Naive thymus-derived CD4-positive, alpha-beta T cell (primary cell): Measurements from ENCODE around the gene DROSHA. TPM values are rescaled to one million over a fixed set of nuclear protein-coding genes. Genes with fewer than 3 reads are reported as not detected.
A peak's percentile ranks its signal among the peaks of the same experiment; 100 is the strongest.
"Not testable (repeated sequence)": the region's sequence is repeated elsewhere in the genome, so short reads cannot be mapped to it uniquely, and the experiment has no call there.

Source experiments
- ATAC-seq: fragments of 150-1000 bp; cut with Tn5 transposase; 2 replicates; pipeline ENCODE4 v1.10.0; 2021; ENCODE audit warnings: mild to moderate bottlenecking, moderate library complexity
- CTCF ChIA-PET: fragments of 350-600 bp; sonication (Branson Sonifier 250); formaldehyde crosslinking; loops from one replicate; lab custom pipeline; 2021; ENCODE audit warnings: antibody characterized with exemption; lab: Charles Lee
- POLR2A ChIA-PET: fragments of 350-600 bp; sonication (Branson Sonifier 250); formaldehyde crosslinking; loops from one replicate; lab custom pipeline; 2021; ENCODE audit warnings: antibody characterized with exemption, inconsistent platforms; lab: Charles Lee
- DNase-seq, 9 donors: peaks; one replicate each; pipeline versions ENCODE4 v3.0.0 to v3.0.0-alpha.2; 2020 to 2022; ENCODE audit warnings: mixed read lengths in 1 of 9
- H3K27ac ChIP-seq: one replicate; pipeline ENCODE4 v1.7.0; 2013; ENCODE audit warnings: mild to moderate bottlenecking, low read depth, low read length, moderate library complexity
- H3K27me3 ChIP-seq, 2 donors: one replicate each; pipeline ENCODE4 v1.7.0; 2013; ENCODE audit warnings: low read length in 2 of 2, mild to moderate bottlenecking in 2 of 2, moderate library complexity in 2 of 2; ENCODE audit not compliant: control insufficient read depth in 2 of 2, insufficient read depth in 2 of 2
- H3K36me3 ChIP-seq, 3 experiments: 1 replicate in 2 of 3; 2 replicates in 1 of 3; pipeline ENCODE4 v1.7.0; 2013; ENCODE audit warnings: low read length in 3 of 3, mild to moderate bottlenecking in 3 of 3, moderate library complexity in 1 of 3; ENCODE audit not compliant: insufficient read depth in 3 of 3, control insufficient read depth in 2 of 3
- H3K4me1 ChIP-seq, 2 donors: one replicate each; pipeline ENCODE4 v1.7.0; 2013; ENCODE audit warnings: low read length in 2 of 2, mild to moderate bottlenecking in 2 of 2, moderate library complexity in 1 of 2; ENCODE audit not compliant: control insufficient read depth in 2 of 2, insufficient read depth in 2 of 2
- H3K4me3 ChIP-seq: 2 replicates; pipeline ENCODE4 v1.7.0; 2013; ENCODE audit warnings: mild to moderate bottlenecking, low read length
- H3K9me3 ChIP-seq, 3 experiments: 1 replicate in 2 of 3; 2 replicates in 1 of 3; pipeline ENCODE4 v1.7.0; 2013; ENCODE audit warnings: low read length in 3 of 3; ENCODE audit not compliant: control insufficient read depth in 2 of 3
- H3K27ac Mint-ChIP-seq, 9 donors: one replicate each; pipeline ENCODE4 v1.8.0; 2020 to 2022; ENCODE audit warnings: mixed read lengths in 9 of 9, mild to moderate bottlenecking in 8 of 9, moderate library complexity in 5 of 9, inconsistent platforms in 2 of 9
- H3K27me3 Mint-ChIP-seq, 5 donors: one replicate each; pipeline ENCODE4 v1.8.0; 2021 to 2022; ENCODE audit warnings: mixed read lengths in 5 of 5, mild to moderate bottlenecking in 1 of 5
- H3K36me3 Mint-ChIP-seq, 5 donors: one replicate each; pipeline ENCODE4 v1.8.0; 2020 to 2022; ENCODE audit warnings: mixed read lengths in 5 of 5, mild to moderate bottlenecking in 3 of 5, inconsistent platforms in 1 of 5
- H3K4me1 Mint-ChIP-seq, 7 donors: one replicate each; pipeline ENCODE4 v1.8.0; 2020 to 2022; ENCODE audit warnings: mixed read lengths in 7 of 7, mild to moderate bottlenecking in 3 of 7, inconsistent platforms in 1 of 7
- H3K4me3 Mint-ChIP-seq, 10 donors: one replicate each; pipeline ENCODE4 v1.8.0; 2020 to 2022; ENCODE audit warnings: mild to moderate bottlenecking in 10 of 10, mixed read lengths in 10 of 10, moderate library complexity in 6 of 10, inconsistent platforms in 2 of 10
- H3K9me3 Mint-ChIP-seq, 11 donors: one replicate each; pipeline ENCODE4 v1.8.0; 2020 to 2022; ENCODE audit warnings: mixed read lengths in 11 of 11, mild to moderate bottlenecking in 4 of 11, inconsistent platforms in 1 of 11, moderate library complexity in 1 of 11
- intact Hi-C, 2 donors: fragments of 100-400 bp; cut with micrococcal nuclease; formaldehyde crosslinking; loops; one replicate each; pipeline ENCODE4 v1.15.1; 2023
- polyA plus RNA-seq, 2 donors: library from polyadenylated mRNA; unstranded; fragments of 300-500 nt; fragmentation: Illumina TruSeq; gene quantifications; one replicate each; pipeline ENCODE4 v1.2.3, GENCODE V29; 2021
- total RNA-seq, 6 experiments: library from RNA in 5 of 6; stranded (reverse) in 5 of 6; gene quantifications; 1 replicate in 5 of 6; 2 replicates in 1 of 6; pipeline ENCODE4 v1.2.3 and lab custom pipeline; 2021 to 2026

Gene DROSHA
- total and polyA plus RNA-seq, 7 experiments from 2014 or later = 11.2 to 92.0 (median 61.8) TPM

GRCh38 chr5:31569068-31569467 lies 37.2 kb upstream of the DROSHA start:
- no peak overlapping the region for H3K27ac ChIP-seq
- peaks cover 0 to 16% (median 5%) of the 10 kb centered on the region in 11 donors for H3K9me3 Mint-ChIP-seq
- H3K9me3 ChIP-seq = no peaks in the 10 kb centered on the region
- ChIA-PET POLR2A (no interaction called here), CTCF (interaction anchor here (1.2 kb wide), 1 partner anchor 13 kb away, joined by 3 read pairs; no protein-coding TSS in a partner anchor)
- H3K36me3 ChIP-seq = no peaks in the 10 kb centered on the region
- no peaks in the 10 kb centered on the region for H3K27me3 ChIP-seq
- H3K4me3 ChIP-seq = no peak overlapping the region
- ATAC-seq (no peak), DNase-seq (no peak)
- H3K36me3 Mint-ChIP-seq = peaks cover 0 to 12% (median 4%) of the 10 kb centered on the region in 5 donors
- H3K4me1 ChIP-seq = no peaks in the 10 kb centered on the region
- no peak overlapping the region for H3K27ac Mint-ChIP-seq
- intact Hi-C loops = no loop called here
- H3K27me3 Mint-ChIP-seq = peaks cover 0 to 18% (median 6%) of the 10 kb centered on the region in 5 donors
- no peaks in the 10 kb centered on the region for H3K4me1 Mint-ChIP-seq
- no peak overlapping the region for H3K4me3 Mint-ChIP-seq

DNA sequence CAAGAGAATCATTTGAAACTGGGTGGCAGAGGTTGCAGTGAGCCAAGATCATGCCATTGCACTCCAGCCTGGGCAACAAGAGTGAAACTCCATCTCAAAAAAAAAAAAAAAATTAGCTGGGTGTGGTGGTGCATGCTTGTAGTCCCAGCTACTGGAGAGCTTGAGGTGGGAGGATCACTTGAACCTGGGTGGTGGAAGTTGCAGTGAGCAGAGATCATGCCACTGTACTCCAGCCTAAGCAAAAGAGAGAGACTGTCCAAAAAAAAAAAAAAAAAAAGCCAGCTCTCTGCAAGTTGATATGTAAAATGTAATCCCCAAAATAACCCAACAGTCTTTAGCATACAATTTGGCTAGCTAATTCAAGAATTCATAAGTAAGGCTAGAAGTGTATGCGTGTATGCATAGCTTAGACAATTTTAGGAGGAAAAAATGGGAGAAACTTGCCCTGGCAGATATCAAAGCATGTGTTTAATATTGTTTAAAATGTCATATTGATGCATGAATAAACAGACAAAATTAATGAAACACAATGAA lies 36.5 kb upstream of the DROSHA start:
- ChIA-PET CTCF (interaction anchor here (1.2 kb wide), 1 partner anchor 14 kb away, joined by 3 read pairs; no protein-coding TSS in a partner anchor), POLR2A (no interaction called here)
- no peaks in the 10 kb centered on the region for H3K4me1 ChIP-seq
- no peaks in the 10 kb centered on the region for H3K27me3 ChIP-seq
- no peak for DNase-seq
- Mint-ChIP-seq H3K4me3 (no peak overlapping the region), H3K4me1 (no peaks in the 10 kb centered on the region), H3K36me3 (peaks cover 0 to 12% (median 4%) of the 10 kb centered on the region in 5 donors), H3K27ac (no peak overlapping the region), H3K27me3 (peaks cover 0 to 18% (median 6%) of the 10 kb centered on the region in 5 donors), H3K9me3 (peaks cover 0 to 18% (median 5%) of the 10 kb centered on the region in 11 donors)
- no peak overlapping the region for H3K4me3 ChIP-seq
- no peaks in the 10 kb centered on the region for H3K9me3 ChIP-seq
- H3K27ac ChIP-seq = no peak overlapping the region
- no peaks in the 10 kb centered on the region for H3K36me3 ChIP-seq
- ATAC-seq = no peak
- intact Hi-C loops = no loop called here

DNA sequence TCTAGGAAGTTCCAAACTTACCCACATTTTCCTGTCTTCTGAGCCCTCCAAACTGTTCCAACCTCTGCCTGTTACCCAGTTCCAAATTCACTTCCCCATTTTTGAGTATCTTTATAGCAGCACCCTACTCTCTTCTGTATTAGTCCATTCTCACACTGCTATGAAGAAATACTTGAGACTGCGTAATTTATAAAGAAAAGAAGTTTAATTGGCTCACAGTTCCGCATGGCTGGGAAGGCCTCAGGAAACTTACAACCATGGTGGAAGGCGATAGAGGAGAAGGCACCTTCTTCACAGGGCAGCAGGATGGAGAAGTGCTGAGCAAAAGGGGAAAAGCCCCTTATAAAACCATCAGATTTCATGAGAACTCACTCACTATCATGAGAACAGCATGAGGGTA lies 34.5 kb upstream of the DROSHA start:
- H3K4me1 ChIP-seq, intact Hi-C loops, H3K4me1 Mint-ChIP-seq, H3K4me3 ChIP-seq, DNase-seq, H3K9me3 ChIP-seq, POLR2A ChIA-PET, CTCF ChIA-PET, H3K36me3 ChIP-seq, H3K27ac Mint-ChIP-seq, H3K27me3 ChIP-seq, H3K27ac ChIP-seq, H3K4me3 Mint-ChIP-seq: not testable (repeated sequence)
- H3K27me3 Mint-ChIP-seq = peaks cover 0 to 13% (median 6%) of the 10 kb centered on the region in 5 donors
- peaks cover 0 to 18% (median 5%) of the 10 kb centered on the region in 11 donors for H3K9me3 Mint-ChIP-seq
- H3K36me3 Mint-ChIP-seq = peaks cover 0 to 19% (median 7%) of the 10 kb centered on the region in 5 donors
- peak; percentile 27 for ATAC-seq

GRCh38 chr5:31563216-31563615 lies 31.3 kb upstream of the DROSHA start:
- H3K27me3 Mint-ChIP-seq = peaks cover 0 to 13% (median 4%) of the 10 kb centered on the region in 5 donors
- no peaks in the 10 kb centered on the region for H3K27me3 ChIP-seq
- no peaks in the 10 kb centered on the region for H3K4me1 ChIP-seq
- H3K27ac Mint-ChIP-seq = no peak overlapping the region
- H3K4me3 Mint-ChIP-seq = no peak overlapping the region
- no peaks in the 10 kb centered on the region for H3K9me3 ChIP-seq
- peaks cover 0 to 18% (median 5%) of the 10 kb centered on the region in 11 donors for H3K9me3 Mint-ChIP-seq
- no peak for DNase-seq
- peaks cover 0 to 2% (median 0%) of the 10 kb centered on the region in 7 donors for H3K4me1 Mint-ChIP-seq
- no peak for ATAC-seq
- intact Hi-C loops = no loop called here
- no peak overlapping the region for H3K27ac ChIP-seq
- H3K4me3 ChIP-seq = no peak overlapping the region
- CTCF ChIA-PET = no interaction called here
- H3K36me3 Mint-ChIP-seq = peaks cover under 1 to 19% (median 9%) of the 10 kb centered on the region in 5 donors
- POLR2A ChIA-PET = no interaction called here
- no peaks in the 10 kb centered on the region for H3K36me3 ChIP-seq

DNA sequence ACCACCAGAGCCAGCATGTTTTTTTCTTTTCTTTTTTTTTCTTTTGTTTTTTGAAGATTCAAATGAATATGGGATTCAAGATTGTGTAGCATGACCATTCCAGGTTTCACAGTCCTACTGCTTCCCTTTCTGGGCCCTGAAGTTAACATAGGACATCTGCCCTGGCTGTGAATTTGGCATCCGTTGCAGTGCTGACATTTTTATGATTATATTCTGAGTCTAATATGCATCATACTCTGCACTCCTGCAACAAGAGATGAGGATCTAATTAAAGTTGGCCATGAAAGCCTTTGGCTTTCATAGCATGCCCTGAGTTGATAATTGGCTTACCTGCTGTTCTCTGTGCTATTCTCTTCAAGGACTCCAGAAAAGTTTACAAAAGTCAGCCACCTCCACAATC lies 30.1 kb upstream of the DROSHA start:
- ATAC-seq (no peak), DNase-seq (no peak)
- Mint-ChIP-seq H3K4me3 (no peak overlapping the region), H3K9me3 (peaks cover 0 to 18% (median 5%) of the 10 kb centered on the region in 11 donors), H3K27ac (no peak overlapping the region), H3K27me3 (peaks cover 0 to 13% (median 0%) of the 10 kb centered on the region in 5 donors), H3K36me3 (peaks cover 3 to 20% (median 15%) of the 10 kb centered on the region in 5 donors), H3K4me1 (peaks cover 0 to 5% (median 0%) of the 10 kb centered on the region in 7 donors)
- H3K27ac ChIP-seq = no peak overlapping the region
- intact Hi-C loops = no loop called here
- H3K27me3 ChIP-seq = no peaks in the 10 kb centered on the region
- H3K4me3 ChIP-seq = no peak overlapping the region
- ChIA-PET POLR2A (no interaction called here), CTCF (no interaction called here)
- H3K36me3 ChIP-seq = peaks cover 0 to 3% (median 0%) of the 10 kb centered on the region in 3 experiments
- no peaks in the 10 kb centered on the region for H3K4me1 ChIP-seq
- H3K9me3 ChIP-seq = no peaks in the 10 kb centered on the region

DNA sequence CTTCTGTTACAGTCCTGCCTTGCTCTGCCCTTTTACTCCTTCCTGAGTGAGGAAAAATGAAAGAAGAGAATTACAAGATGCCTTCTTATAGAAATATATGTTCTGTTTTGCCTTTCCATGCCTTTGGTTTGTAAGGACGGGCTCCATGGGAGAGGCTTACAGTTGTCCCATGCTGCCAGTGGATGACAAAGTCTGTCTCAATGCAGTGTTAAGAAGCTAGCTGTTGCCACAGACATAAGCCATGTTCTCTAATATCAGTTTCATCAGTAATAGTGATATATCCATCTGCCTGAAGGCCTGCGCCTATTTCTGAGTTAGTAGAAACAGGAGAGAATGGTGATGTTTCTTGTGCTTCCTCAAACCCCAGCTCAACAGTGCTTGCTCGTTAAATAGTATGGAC lies 28.0 kb upstream of the DROSHA start:
- CTCF ChIA-PET = no interaction called here
- H3K27ac Mint-ChIP-seq = no peak overlapping the region
- Histone ChIP-seq H3K36me3 (peaks cover 0 to 17% (median 0%) of the 10 kb centered on the region in 3 experiments), H3K4me3 (no peak overlapping the region), H3K9me3 (no peaks in the 10 kb centered on the region), H3K27me3 (no peaks in the 10 kb centered on the region), H3K4me1 (no peaks in the 10 kb centered on the region), H3K27ac (no peak overlapping the region)
- DNase-seq (no peak), ATAC-seq (no peak)
- peaks cover 12 to 23% (median 20%) of the 10 kb centered on the region in 5 donors for H3K36me3 Mint-ChIP-seq
- peaks cover 0 to 6% (median 1%) of the 10 kb centered on the region in 11 donors for H3K9me3 Mint-ChIP-seq
- POLR2A ChIA-PET = no interaction called here
- H3K4me3 Mint-ChIP-seq = no peak overlapping the region
- peaks cover 0 to 4% (median 0%) of the 10 kb centered on the region in 5 donors for H3K27me3 Mint-ChIP-seq
- intact Hi-C loops = no loop called here
- peaks cover 0 to 5% (median 0%) of the 10 kb centered on the region in 7 donors for H3K4me1 Mint-ChIP-seq

DNA sequence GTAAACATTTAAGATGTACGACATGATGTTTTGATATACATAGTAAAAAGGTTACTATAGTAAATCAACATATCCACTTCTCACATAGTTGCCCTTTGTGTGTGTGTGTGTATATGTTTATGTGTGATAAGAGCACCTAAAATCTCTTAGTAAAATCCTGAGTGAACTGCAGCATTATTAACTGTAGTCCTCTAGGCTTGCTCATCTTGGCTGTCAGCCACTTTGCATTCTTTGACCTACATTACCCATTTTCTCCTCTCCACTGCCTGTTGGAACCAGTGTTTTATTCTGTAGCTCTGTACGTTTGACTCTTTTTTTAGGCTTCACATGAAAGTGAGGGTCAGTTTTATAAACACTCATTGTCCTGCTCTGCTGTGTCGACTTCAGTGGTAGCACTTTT lies 24.6 kb upstream of the DROSHA start:
- ATAC-seq (no peak), DNase-seq (no peak)
- ChIA-PET CTCF (no interaction called here), POLR2A (no interaction called here)
- no peaks in the 10 kb centered on the region for H3K9me3 ChIP-seq
- no peak overlapping the region for H3K27ac ChIP-seq
- intact Hi-C loops = no loop called here
- peaks cover 0 to 3% (median 0%) of the 10 kb centered on the region in 11 donors for H3K9me3 Mint-ChIP-seq
- H3K36me3 Mint-ChIP-seq = peaks cover 15 to 49% (median 37%) of the 10 kb centered on the region in 5 donors
- H3K27ac Mint-ChIP-seq = peak overlapping the region in 1 of 9 donors; percentile 12
- no peaks in the 10 kb centered on the region for H3K27me3 ChIP-seq
- H3K36me3 ChIP-seq = peaks cover 0 to 43% (median 0%) of the 10 kb centered on the region in 3 experiments
- peaks cover 0 to 5% (median 0%) of the 10 kb centered on the region in 7 donors for H3K4me1 Mint-ChIP-seq
- no peak overlapping the region for H3K4me3 Mint-ChIP-seq
- no peaks in the 10 kb centered on the region for H3K27me3 Mint-ChIP-seq
- no peak overlapping the region for H3K4me3 ChIP-seq
- no peaks in the 10 kb centered on the region for H3K4me1 ChIP-seq
